Retinal pigment epithelial cell (primary cell): ENCODE measurements around the gene CSF3R.

Experiments used
- DNase-seq: peaks from one replicate; pipeline ENCODE4 v3.0.0-alpha.2; 2010; ENCODE audit warnings: low read depth
- H3K4me3 ChIP-seq: 2 replicates; pipeline ENCODE4 v1.5.1; 2011; ENCODE audit warnings: mild to moderate bottlenecking, low read length, control low read depth, moderate library complexity
- TF ChIP-seq, protein P1 (sequence below): conservative IDR thresholded peaks from 2 replicates; pipeline ENCODE4 v1.5.1; 2011; ENCODE audit warnings: low read depth, low read length, control low read depth, inconsistent platforms

The CSF3R gene

DNA sequence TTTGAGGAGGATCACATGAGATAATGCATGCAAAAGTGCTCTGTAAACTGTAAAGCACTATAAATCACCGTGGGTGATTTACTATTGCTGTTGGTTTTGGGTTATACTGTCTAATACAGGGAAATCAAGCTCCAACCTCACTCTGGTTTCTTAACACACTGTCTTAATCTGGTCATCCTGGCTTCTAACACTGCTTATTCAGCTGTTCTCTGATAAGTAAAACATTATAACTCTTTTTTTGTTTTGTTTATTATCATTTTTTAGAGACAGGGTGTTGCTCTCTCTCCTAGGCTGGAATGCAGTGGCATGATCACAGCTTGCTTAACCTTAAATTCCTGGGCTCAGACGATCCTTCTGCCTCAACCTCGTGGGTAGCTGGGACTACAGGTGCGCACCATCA lies 63.1 kb downstream of the CSF3R start:
- no peak for DNase-seq
- TF ChIP-seq, protein P1, sequence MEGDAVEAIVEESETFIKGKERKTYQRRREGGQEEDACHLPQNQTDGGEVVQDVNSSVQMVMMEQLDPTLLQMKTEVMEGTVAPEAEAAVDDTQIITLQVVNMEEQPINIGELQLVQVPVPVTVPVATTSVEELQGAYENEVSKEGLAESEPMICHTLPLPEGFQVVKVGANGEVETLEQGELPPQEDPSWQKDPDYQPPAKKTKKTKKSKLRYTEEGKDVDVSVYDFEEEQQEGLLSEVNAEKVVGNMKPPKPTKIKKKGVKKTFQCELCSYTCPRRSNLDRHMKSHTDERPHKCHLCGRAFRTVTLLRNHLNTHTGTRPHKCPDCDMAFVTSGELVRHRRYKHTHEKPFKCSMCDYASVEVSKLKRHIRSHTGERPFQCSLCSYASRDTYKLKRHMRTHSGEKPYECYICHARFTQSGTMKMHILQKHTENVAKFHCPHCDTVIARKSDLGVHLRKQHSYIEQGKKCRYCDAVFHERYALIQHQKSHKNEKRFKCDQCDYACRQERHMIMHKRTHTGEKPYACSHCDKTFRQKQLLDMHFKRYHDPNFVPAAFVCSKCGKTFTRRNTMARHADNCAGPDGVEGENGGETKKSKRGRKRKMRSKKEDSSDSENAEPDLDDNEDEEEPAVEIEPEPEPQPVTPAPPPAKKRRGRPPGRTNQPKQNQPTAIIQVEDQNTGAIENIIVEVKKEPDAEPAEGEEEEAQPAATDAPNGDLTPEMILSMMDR: no peak
- no peak overlapping the region for H3K4me3 ChIP-seq

DNA sequence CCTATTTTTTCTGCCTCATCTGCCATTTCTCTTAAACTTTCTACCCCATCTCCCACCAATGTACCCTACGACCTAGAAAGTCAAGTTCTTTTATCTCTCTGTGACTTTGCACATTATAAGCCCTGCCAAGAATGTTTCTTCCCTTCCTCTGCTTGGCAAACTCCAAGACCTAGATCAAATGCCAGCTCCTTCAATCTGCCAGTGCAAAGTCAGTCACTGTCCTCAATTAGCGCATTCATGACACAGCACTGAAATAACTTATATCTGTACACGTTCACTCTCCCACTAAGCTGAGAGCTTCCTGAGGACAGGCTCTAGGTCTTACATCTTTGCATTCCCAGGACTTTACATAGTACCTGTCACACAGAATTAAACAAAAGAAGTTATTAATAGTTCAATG lies 63.6 kb downstream of the CSF3R start:
- H3K4me3 ChIP-seq: no peak overlapping the region
- TF ChIP-seq, protein P1: no peak
- no peak for DNase-seq

DNA sequence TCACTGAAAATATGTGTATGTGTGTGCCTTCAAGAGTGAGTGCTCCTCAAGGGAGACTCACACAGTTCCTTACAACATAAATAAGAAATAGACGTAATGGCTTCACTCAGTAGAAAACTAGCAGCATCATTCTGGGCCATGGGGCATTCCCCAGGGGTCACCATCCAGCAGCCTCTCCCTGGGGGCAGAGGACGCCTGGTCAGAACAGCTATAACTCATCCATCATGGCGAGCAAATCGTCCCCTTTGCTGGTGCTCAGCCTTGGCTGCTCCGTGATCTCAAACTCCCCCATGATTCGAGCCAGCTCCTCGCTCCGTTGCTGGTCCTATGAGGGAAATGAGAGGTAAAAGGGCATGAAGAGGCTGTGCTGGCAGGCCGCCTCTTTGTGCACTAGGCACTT lies 64.8 kb downstream of the CSF3R start:
- DNase-seq: no peak
- TF ChIP-seq, protein P1: no peak
- no peak overlapping the region for H3K4me3 ChIP-seq
